A549 (cell line): Measurements from ENCODE around the gene ELMO3. TPM values are rescaled to one million over a fixed set of nuclear protein-coding genes. Genes with fewer than 3 reads are reported as not detected.

ENCODE experiments used
- ATAC-seq, 2 experiments: fragments of 200-7000 bp in 1 of 2; fragments of >200 bp in 1 of 2; cut with Nextera tagmentation in 1 of 2; cut with Tn5 transposase in 1 of 2; 3 replicates each; pipeline versions ENCODE4 v1.8.0 to v1.9.1; 2018 to 2020; ENCODE audit warnings: mild to moderate bottlenecking in 1 of 2, moderate library complexity in 1 of 2
- CTCF ChIA-PET: fragments of 300-600 bp; sonication (Branson Sonifier 250); formaldehyde crosslinking; extraction: SDS; loops from one replicate; lab custom pipeline; 2021; ENCODE audit warnings: antibody characterized with exemption, inconsistent platforms; lab: Yijun Ruan, JAX
- POLR2A ChIA-PET: fragments of 350-600 bp; formaldehyde crosslinking; extraction: SDS; loops from one replicate; lab custom pipeline; 2021; ENCODE audit warnings: antibody characterized with exemption, inconsistent platforms; lab: Yijun Ruan, JAX
- DNase-seq, 2 experiments: peaks; one replicate each; pipeline versions ENCODE4 v3.0.0 to v3.0.0-alpha.2; 2011 to 2016; ENCODE audit warnings: low read depth in 1 of 2, low spot score in 1 of 2
- FAIRE-seq: peaks from 2 replicates; lab custom pipeline; 2011; peaks lifted over from hg19 to GRCh38; lab: Jason Lieb, UNC
- H3K27ac ChIP-seq, 2 experiments: fragments of >200 bp; sonication (Bioruptor Twin); formaldehyde crosslinking; 3 replicates each; pipeline ENCODE4 v1.5.1; 2016 to 2017
- H3K4me1 ChIP-seq: fragments of >200 bp; sonication (Bioruptor Twin); formaldehyde crosslinking; 3 replicates; pipeline ENCODE4 v1.6.1; 2016
- H3K4me2 ChIP-seq: fragments of >200 bp; sonication (Bioruptor Twin); formaldehyde crosslinking; 3 replicates; pipeline ENCODE4 v1.6.1; 2016
- H3K4me3 ChIP-seq: fragments of >200 bp; sonication (Bioruptor Twin); formaldehyde crosslinking; 3 replicates; pipeline ENCODE4 v1.5.1; 2016
- H3K9me3 ChIP-seq: fragments of >200 bp; sonication (Bioruptor Twin); formaldehyde crosslinking; 3 replicates; pipeline ENCODE4 v1.6.1; 2016
- CBX8 ChIP-seq: fragments of 200-600 bp; sonication (generic); IDR thresholded peaks from 2 replicates; pipeline ENCODE4 v1.6.1; 2016
- CEBPB ChIP-seq, 2 experiments: fragments of >200 bp in 1 of 2; sonication (Bioruptor Twin) in 1 of 2; formaldehyde crosslinking in 1 of 2; IDR thresholded peaks; 2 replicates each; pipeline ENCODE4 v1.6.1; 2012 to 2016
- CHD4 ChIP-seq: fragments of 200-600 bp; sonication (generic); IDR thresholded peaks from 2 replicates; pipeline ENCODE4 v1.6.1; 2016; ENCODE audit warnings: antibody characterized with exemption, mild to moderate bottlenecking, borderline replicate concordance
- EHMT2 ChIP-seq: fragments of 200-600 bp; sonication (generic); IDR thresholded peaks from 2 replicates; pipeline ENCODE4 v1.6.1; 2016; ENCODE audit warnings: antibody characterized with exemption, low read depth, mild to moderate bottlenecking, moderate library complexity
- EP300 ChIP-seq, 2 experiments: fragments of >200 bp; sonication (Bioruptor Twin); formaldehyde crosslinking; IDR thresholded peaks; 2 replicates in 1 of 2; 3 replicates in 1 of 2; pipeline ENCODE4 v1.6.1; 2016 to 2017
- FOSL2 ChIP-seq, 2 experiments: fragments of 450-650 bp in 1 of 2; fragments of >200 bp in 1 of 2; sonication (Bioruptor Twin) in 1 of 2; formaldehyde crosslinking; IDR thresholded peaks; 2 replicates each; pipeline versions ENCODE4 v1.5.0 to v1.6.1; 2016 to 2020; ENCODE audit warnings: mild to moderate bottlenecking in 1 of 2, moderate library complexity in 1 of 2
- HDAC2 ChIP-seq: fragments of 200-600 bp; sonication (generic); IDR thresholded peaks from 2 replicates; pipeline ENCODE4 v1.6.1; 2016
- HOXB13 ChIP-seq: fragments of 250-450 bp; sonication (Bioruptor Pico); IDR thresholded peaks from 2 replicates; pipeline ENCODE4 v1.5.0; 2020; ENCODE audit warnings: low read depth, mild to moderate bottlenecking, moderate library complexity
- HOXB5 ChIP-seq: fragments of 250-450 bp; sonication (Bioruptor Pico); IDR thresholded peaks from 2 replicates; pipeline ENCODE4 v1.5.0; 2020; ENCODE audit warnings: mild to moderate bottlenecking, moderate library complexity
- JUN ChIP-seq, 2 experiments: fragments of >200 bp; sonication (Bioruptor Twin); formaldehyde crosslinking; IDR thresholded peaks; 2 replicates in 1 of 2; 3 replicates in 1 of 2; pipeline ENCODE4 v1.6.1; 2016 to 2017
- KDM5A ChIP-seq: fragments of 200-600 bp; sonication (generic); IDR thresholded peaks from 2 replicates; pipeline ENCODE4 v1.6.1; 2016; ENCODE audit warnings: antibody characterized with exemption, mild to moderate bottlenecking
- NR3C1 ChIP-seq: fragments of >200 bp; sonication (Bioruptor Twin); formaldehyde crosslinking; IDR thresholded peaks from 3 replicates; pipeline ENCODE4 v1.6.1; 2017
- POLR2A ChIP-seq: IDR thresholded peaks from 2 replicates; pipeline ENCODE4 v1.6.1; 2012; ENCODE audit warnings: mild to moderate bottlenecking, low read length
- RARB ChIP-seq: fragments of 250-450 bp; sonication (Bioruptor Pico); IDR thresholded peaks from 2 replicates; pipeline ENCODE4 v1.8.0; 2021; ENCODE audit warnings: mild to moderate bottlenecking, moderate library complexity
- RFX5 ChIP-seq: fragments of 450-650 bp; IDR thresholded peaks from 2 replicates; pipeline ENCODE4 v1.7.1; 2014; ENCODE audit warnings: antibody characterized with exemption, mild to moderate bottlenecking, moderate library complexity
- RNF2 ChIP-seq: fragments of 200-600 bp; sonication (generic); IDR thresholded peaks from 2 replicates; pipeline ENCODE4 v1.6.1; 2016; ENCODE audit warnings: low read depth, mild to moderate bottlenecking, antibody characterized with exemption, moderate library complexity, borderline replicate concordance
- TFCP2L1 ChIP-seq: fragments of 250-450 bp; sonication (Bioruptor Pico); IDR thresholded peaks from 2 replicates; pipeline ENCODE4 v1.5.0; 2021; ENCODE audit warnings: mild to moderate bottlenecking
- TP53 ChIP-seq: fragments of 250-450 bp; sonication (Bioruptor Pico); IDR thresholded peaks from 2 replicates; pipeline ENCODE4 v1.5.0; 2021; ENCODE audit warnings: mild to moderate bottlenecking, moderate library complexity
- ZC3H11A ChIP-seq: fragments of 450-650 bp; IDR thresholded peaks from 2 replicates; pipeline ENCODE4 v1.6.1; 2014; ENCODE audit warnings: antibody characterized with exemption, mild to moderate bottlenecking
- ZFP36 ChIP-seq: fragments of 450-650 bp; IDR thresholded peaks from 2 replicates; pipeline ENCODE4 v1.6.1; 2014; ENCODE audit warnings: borderline replicate concordance; ENCODE audit not compliant: partially characterized antibody
- WGBS: methylation state at CpG from one replicate; pipeline ENCODE4 v1.1.6; 2017; ENCODE audit errors: missing lambda C conversion rate; 5-methylcytosine and 5-hydroxymethylcytosine counted together
- polyA plus RNA-seq, 4 experiments: library from polyadenylated mRNA; depleted of rRNA in 3 of 4; stranded (reverse); fragments of >200 nt; fragmentation: RNase III in 1 of 4; extraction: RNeasy Plus Mini Kit Qiagen cat#74134 plus additional on column Dnase treatment in 1 of 4; gene quantifications; 2 replicates in 3 of 4; 3 replicates in 1 of 4; pipeline ENCODE4 v1.2.3, GENCODE V29; 2011 to 2017
- TF ChIP-seq, protein P1 (sequence below): fragments of 250-450 bp; sonication (Bioruptor Pico); IDR thresholded peaks from 2 replicates; pipeline ENCODE4 v1.5.0; 2020; ENCODE audit warnings: low read depth, mild to moderate bottlenecking, moderate library complexity
- TF ChIP-seq, protein P2 (sequence below): fragments of 450-650 bp; IDR thresholded peaks from 2 replicates; pipeline ENCODE4 v1.6.1; 2014; ENCODE audit warnings: antibody characterized with exemption
- TF ChIP-seq, protein P3 (sequence below): fragments of 250-450 bp; sonication (Bioruptor Pico); IDR thresholded peaks from 2 replicates; pipeline ENCODE4 v1.5.0; 2021; ENCODE audit warnings: mild to moderate bottlenecking, moderate library complexity, borderline replicate concordance
- TF ChIP-seq, protein P4 (sequence below): IDR thresholded peaks from 2 replicates; pipeline ENCODE4 v1.6.1; 2012; ENCODE audit warnings: low read depth, borderline replicate concordance

Gene ELMO3
- polyA plus RNA-seq, 2 of the 4 experiments (the other 2 are of a cell fraction), result 0.62 to 1.4 TPM

DNA sequence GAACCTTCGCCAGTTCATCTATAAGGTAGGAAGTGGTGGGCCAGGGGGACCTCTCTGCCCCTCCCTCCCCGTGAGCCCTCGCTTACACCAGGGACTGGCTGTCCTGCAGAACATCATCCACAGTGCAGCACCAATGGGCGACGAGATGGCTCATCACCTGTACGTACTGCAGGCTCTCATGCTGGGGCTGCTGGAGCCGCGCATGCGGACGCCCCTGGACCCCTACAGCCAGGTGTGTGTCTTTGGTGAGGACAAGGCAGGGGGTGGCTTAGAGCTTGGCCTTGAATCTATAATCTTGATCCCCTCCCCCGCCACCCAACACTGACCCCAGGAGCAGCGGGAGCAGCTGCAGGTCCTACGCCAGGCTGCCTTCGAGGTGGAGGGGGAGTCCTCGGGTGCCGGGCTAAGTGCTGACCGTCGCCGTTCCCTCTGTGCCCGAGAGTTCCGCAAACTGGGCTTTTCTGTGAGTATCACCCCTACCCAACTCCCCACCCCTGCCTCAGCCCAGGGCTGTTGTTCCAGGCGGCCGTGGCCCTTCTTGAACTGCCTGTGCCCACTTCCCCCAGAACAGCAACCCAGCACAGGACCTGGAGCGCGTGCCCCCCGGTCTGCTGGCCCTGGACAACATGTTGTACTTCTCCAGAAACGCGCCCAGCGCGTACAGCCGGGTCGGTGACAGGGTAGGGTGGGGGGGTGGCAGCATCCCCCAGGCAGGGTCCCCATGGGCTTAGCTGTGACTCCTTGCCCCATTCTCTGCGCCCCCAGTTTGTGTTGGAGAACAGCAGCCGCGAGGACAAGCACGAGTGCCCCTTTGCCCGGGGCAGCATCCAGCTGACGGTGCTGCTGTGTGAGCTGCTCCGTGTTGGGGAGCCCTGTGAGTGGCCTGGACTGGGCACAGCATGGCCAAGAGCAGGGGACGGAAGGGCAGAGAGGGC is 2.7 kb downstream of the ELMO3 start:
- no peak overlapping the region for H3K4me2 ChIP-seq
- peaks cover 14% of the 10 kb centered on the region; the same call in 2 of the 3 replicates for H3K4me1 ChIP-seq
- ATAC-seq, result no peak
- no peak overlapping the region for H3K4me3 ChIP-seq
- DNase-seq, result no peak
- no peak for FAIRE-seq
- TF ChIP-seq KDM5A, result no peak
- TF ChIP-seq CBX8, result no peak
- TF ChIP-seq HOXB5, result no peak
- TF ChIP-seq, protein P1, sequence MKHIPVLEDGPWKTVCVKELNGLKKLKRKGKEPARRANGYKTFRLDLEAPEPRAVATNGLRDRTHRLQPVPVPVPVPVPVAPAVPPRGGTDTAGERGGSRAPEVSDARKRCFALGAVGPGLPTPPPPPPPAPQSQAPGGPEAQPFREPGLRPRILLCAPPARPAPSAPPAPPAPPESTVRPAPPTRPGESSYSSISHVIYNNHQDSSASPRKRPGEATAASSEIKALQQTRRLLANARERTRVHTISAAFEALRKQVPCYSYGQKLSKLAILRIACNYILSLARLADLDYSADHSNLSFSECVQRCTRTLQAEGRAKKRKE (CRISPR knock-in tag), result no peak
- no peak for TF ChIP-seq RFX5
- TF ChIP-seq HOXB13 (CRISPR knock-in tag), result no peak
- TF ChIP-seq NR3C1, result no peak
- TF ChIP-seq JUN (IDR thresholded peaks at IDR 0.05), result no peak
- no peak for TF ChIP-seq EHMT2
- TF ChIP-seq, protein P2, sequence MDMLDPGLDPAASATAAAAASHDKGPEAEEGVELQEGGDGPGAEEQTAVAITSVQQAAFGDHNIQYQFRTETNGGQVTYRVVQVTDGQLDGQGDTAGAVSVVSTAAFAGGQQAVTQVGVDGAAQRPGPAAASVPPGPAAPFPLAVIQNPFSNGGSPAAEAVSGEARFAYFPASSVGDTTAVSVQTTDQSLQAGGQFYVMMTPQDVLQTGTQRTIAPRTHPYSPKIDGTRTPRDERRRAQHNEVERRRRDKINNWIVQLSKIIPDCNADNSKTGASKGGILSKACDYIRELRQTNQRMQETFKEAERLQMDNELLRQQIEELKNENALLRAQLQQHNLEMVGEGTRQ, result no peak
- no peak for TF ChIP-seq EP300 (IDR thresholded peaks at IDR 0.05)
- TF ChIP-seq POLR2A, result no peak
- no peak for TF ChIP-seq CEBPB (IDR thresholded peaks at IDR 0.05)
- no peak for TF ChIP-seq ZFP36
- no peak for TF ChIP-seq TFCP2L1 (CRISPR knock-in tag)
- TF ChIP-seq ZC3H11A, result no peak
- no peak for TF ChIP-seq FOSL2 (IDR thresholded peaks at IDR 0.05)
- TF ChIP-seq FOSL2 (CRISPR knock-in tag; IDR thresholded peaks at IDR 0.05), result no peak
- TF ChIP-seq, protein P3, sequence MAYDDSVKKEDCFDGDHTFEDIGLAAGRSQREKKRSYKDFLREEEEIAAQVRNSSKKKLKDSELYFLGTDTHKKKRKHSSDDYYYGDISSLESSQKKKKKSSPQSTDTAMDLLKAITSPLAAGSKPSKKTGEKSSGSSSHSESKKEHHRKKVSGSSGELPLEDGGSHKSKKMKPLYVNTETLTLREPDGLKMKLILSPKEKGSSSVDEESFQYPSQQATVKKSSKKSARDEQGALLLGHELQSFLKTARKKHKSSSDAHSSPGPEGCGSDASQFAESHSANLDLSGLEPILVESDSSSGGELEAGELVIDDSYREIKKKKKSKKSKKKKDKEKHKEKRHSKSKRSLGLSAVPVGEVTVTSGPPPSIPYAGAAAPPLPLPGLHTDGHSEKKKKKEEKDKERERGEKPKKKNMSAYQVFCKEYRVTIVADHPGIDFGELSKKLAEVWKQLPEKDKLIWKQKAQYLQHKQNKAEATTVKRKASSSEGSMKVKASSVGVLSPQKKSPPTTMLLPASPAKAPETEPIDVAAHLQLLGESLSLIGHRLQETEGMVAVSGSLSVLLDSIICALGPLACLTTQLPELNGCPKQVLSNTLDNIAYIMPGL (CRISPR knock-in tag), result no peak
- TF ChIP-seq HDAC2, result no peak
- no peak for TF ChIP-seq CHD4
- ChIA-PET POLR2A (interaction anchor here (1.1 kb wide), 1 partner anchor 25 kb away, joined by 3 read pairs; the partner anchor contains the start of gene TMEM208), CTCF (interaction anchor here (1.0 to 10.3 kb wide), 7 partner anchors 9 to 184 kb away, joined by 3 to 105 read pairs (median 3); partner anchors contain the start of gene TMEM208)
- 96% methylated on average over 26 of the region's 40 CpGs for WGBS
- H3K9me3 ChIP-seq, result no peaks in the 10 kb centered on the region
- no peak overlapping the region for H3K27ac ChIP-seq

DNA sequence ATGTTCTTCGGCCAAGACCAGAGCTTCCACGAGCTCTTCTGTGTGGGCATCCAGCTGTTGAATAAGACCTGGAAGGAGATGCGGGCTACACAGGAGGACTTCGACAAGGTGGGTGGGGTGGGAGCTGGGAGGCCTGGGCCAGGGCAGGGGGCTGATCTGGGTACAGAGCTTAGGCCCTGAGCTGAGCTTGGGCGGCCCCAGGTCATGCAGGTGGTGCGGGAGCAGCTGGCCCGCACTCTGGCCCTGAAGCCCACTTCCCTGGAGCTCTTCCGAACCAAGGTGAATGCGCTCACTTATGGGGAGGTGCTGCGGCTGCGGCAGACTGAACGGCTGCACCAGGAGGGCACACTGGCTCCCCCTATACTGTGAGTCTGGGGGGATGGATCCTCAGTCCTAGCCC is 3.5 kb downstream of the ELMO3 start:
- 93% methylated on average over 9 of the region's 12 CpGs for WGBS
- ATAC-seq, result no peak
- Histone ChIP-seq H3K4me3 (no peak overlapping the region), H3K4me1 (peaks cover 22% of the 10 kb centered on the region)
- POLR2A ChIA-PET, result interaction anchor here (1.1 kb wide), 1 partner anchor 24 kb away, joined by 3 read pairs; the partner anchor contains the start of gene TMEM208
- TF ChIP-seq CEBPB (IDR thresholded peaks at IDR 0.05) (no peak), RARB (CRISPR knock-in tag) (no peak), RNF2 (no peak), TP53 (CRISPR knock-in tag) (no peak), HDAC2 (no peak)
- TF ChIP-seq, protein P2, result no peak
- TF ChIP-seq, protein P4, sequence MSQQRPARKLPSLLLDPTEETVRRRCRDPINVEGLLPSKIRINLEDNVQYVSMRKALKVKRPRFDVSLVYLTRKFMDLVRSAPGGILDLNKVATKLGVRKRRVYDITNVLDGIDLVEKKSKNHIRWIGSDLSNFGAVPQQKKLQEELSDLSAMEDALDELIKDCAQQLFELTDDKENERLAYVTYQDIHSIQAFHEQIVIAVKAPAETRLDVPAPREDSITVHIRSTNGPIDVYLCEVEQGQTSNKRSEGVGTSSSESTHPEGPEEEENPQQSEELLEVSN, result no peak
- TF ChIP-seq, all 56 proteins: peak for 0
- CTCF ChIA-PET, result interaction anchor here (1.0 to 2.7 kb wide), 6 partner anchors 8 to 248 kb away, joined by 3 to 12 read pairs (median 4); partner anchors contain the start of gene TMEM208
- FAIRE-seq (no peak), DNase-seq (no peak)
- H3K9me3 ChIP-seq, result no peaks in the 10 kb centered on the region
- H3K27ac ChIP-seq, result no peak overlapping the region
- no peak overlapping the region for H3K4me2 ChIP-seq
